Measurements from ENCODE around the gene WTAP.
"Not testable (repeated sequence)": the region's sequence is repeated elsewhere in the genome, so short reads cannot be mapped to it uniquely, and the experiment has no call there.

The WTAP gene

GRCh38 chr6:159729598-159730331, 2.5 kb downstream of the WTAP start:
- no peak for DNase-seq

DNA sequence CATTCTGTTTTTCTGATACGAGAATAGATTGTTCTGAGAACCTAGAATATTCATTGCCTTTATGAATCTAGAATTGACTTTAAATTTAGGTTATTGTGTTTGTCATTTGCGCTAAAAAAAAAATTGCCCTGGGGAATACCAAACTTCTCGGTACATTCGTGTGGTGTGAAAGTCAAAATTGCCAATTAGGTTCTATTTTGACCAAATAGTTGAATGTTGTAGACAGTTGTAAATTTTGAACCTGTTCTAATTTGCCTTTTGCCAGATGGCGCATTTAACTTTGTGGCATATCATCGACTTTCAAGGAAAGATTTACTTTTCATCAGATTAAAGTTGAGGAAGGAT, 3.0 kb downstream of the WTAP start:
- DNase-seq = no peak

DNA sequence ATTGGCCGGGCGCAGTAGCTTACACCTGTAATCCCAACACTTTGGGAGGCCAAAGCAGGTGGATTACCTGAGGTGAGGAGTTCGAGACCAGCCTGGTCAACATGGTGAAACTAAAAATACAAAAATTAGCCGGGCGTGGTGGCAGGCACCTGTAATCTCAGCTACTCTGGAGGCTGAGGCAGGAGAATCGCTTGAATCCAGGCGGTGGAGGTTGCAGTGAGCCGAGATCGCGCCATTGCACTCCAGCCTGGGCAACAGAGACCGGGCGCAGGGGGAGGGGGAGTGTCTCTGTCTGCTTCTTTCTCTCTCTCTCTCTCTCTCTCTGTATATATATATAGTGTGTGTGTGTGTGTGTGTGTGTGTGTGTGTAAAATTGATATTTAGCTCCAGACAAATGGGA, 5.2 kb downstream of the WTAP start:
- DNase-seq = not testable (repeated sequence)

- DNase-seq = not testable (repeated sequence)
Observed at GRCh38 chr6:159733395-159733794, 6.1 kb downstream of the WTAP start.

DNA sequence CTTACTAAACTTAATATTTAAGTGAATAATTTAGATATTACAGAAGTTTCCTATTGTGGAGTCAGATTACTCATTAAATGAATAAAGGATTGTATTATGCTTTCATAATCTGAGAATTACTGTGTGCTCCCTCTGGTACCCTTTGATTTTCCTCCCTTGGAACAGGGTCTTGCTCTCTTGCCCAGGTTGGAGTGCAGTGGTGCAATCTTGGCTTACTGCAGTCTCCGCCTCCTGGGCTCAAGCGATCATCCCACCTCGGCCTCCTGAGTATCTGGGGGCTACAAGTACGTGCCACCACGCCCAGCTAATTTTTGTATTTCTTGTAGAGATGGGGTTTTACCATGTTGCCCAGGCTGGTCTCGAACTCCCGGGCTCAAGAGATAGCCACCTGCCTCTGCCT, 9.6 kb downstream of the WTAP start:
- no peak for DNase-seq

DNA sequence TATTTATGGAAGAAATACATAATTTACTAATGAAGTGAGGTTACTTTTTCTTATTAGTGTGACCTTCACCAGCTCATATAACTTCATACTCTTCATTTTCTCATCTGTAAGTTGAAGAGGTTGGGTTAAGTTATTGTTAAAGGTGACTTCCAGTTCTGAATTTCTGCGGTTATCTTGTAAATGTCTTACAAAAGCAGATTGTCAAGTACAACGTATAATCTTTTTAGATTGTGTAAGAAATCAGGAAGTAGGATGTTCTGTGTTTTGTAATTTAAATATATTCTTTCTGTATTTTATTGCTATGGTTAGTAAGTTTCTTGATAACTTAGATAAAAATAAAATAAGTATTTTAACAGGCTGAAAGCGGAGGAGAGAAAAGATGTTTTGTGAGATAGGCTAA, 12.0 kb downstream of the WTAP start:
- no peak for DNase-seq

DNA sequence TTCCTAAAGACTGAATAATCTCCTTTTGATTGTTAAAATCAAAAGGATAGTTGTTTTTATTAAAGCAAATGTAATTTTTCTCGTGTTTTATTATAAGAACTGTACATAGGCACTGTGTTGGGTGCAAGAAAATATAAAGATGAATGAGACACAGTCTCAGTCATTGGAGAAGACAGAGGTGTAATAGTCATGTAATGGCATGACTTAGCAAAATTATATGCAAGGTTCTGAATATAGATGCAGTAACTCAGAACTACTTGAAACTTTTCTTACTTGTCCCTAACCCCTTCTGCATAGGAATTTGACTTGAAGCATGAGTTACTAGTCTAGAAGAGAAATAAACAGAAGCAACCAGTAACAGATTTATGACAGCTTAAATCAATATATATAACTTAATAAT, 14.9 kb downstream of the WTAP start:
- no peak for DNase-seq

DNA sequence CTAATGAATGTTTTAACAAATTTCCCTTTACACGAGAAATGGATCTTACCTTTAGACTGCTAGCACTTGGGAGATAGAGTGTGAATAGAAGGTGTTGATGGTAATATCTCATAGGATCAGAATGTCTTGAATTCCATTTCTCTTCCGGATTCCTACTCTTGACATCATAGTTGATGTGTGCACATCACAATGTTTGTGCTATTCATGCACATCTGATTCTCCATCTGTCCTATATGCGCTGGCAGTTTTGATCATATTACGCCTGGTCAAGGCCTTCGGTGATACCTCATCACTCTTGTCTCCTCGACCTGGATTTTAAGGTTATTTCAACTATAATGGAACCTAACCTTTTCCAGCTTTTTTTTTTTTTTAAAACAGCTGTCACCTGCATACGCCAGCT, 17.8 kb downstream of the WTAP start:
- DNase-seq = no peak

GRCh38 chr6:159746759-159747158, 19.5 kb downstream of the WTAP start:
- DNase-seq = no peak

DNA sequence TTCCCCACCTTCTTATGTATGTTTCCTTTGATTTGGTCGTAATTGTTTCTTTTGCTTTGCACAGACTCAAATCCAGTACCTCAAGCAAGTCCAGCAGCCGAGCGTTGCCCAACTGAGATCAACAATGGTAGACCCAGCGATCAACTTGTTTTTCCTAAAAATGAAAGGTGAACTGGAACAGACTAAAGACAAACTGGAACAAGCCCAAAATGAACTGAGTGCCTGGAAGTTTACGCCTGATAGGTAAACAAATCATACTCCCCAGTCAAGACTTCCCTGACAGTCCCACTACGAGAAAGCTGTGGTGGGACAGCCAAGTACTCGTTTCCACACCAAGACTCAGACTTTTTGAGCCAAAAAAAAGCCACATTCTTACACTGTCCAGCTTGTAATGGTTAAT, 20.8 kb downstream of the WTAP start:
- DNase-seq = not testable (repeated sequence)

- no peak for DNase-seq
Observed at GRCh38 chr6:159751448-159751847, 24.1 kb downstream of the WTAP start.

DNA sequence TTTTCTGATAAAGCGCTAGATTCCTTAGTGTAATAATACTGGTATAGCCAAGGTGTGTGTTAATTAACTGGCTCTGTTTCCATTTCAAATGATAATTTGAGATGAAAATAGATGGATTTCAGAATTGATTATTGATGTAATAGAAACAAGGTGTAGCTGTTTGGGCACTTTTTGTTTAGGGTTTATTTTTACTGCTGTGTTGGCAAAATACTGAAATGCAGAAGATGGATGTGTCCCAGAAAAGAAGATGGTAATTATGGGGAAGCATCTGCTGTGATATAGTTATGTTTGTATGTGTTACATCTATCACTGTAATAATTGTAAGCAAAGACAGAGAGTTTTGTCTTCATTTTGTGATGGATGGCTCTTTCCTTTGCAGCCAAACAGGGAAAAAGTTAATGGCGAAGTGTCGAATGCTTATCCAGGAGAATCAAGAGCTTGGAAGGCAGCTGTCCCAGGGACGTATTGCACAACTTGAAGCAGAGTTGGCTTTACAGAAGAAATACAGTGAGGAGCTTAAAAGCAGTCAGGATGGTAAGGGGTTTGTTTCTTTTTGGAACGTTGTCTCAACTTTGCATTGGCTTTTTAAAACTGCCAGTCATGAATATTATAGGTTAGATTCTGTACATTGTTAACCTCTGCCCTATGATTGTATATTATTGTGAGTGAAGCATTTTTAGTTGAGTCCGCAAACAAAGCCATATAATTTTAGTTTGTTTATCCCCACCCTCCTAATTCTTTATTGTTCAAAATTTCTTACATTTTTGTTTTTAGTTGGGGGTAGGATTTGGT, 26.0 kb downstream of the WTAP start:
- DNase-seq = no peak

DNA sequence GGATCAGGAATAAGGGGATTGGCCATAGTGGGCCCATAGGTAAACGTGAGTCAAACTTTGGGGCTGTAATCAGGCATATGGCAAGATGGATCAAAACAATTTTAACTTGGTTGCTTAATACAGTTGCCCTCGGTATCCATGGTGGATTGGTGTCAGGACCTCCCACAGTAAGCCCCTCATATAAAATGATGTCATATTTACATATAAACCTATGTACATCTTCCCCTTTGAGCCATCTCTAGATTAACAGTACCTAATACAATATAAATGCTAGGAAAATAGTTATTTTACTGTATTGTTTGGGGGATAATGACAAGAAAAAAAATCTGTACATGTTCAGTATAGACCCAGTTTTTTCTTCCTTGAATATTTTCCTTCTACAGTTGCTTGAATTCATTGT, 27.1 kb downstream of the WTAP start:
- DNase-seq = no peak

DNA sequence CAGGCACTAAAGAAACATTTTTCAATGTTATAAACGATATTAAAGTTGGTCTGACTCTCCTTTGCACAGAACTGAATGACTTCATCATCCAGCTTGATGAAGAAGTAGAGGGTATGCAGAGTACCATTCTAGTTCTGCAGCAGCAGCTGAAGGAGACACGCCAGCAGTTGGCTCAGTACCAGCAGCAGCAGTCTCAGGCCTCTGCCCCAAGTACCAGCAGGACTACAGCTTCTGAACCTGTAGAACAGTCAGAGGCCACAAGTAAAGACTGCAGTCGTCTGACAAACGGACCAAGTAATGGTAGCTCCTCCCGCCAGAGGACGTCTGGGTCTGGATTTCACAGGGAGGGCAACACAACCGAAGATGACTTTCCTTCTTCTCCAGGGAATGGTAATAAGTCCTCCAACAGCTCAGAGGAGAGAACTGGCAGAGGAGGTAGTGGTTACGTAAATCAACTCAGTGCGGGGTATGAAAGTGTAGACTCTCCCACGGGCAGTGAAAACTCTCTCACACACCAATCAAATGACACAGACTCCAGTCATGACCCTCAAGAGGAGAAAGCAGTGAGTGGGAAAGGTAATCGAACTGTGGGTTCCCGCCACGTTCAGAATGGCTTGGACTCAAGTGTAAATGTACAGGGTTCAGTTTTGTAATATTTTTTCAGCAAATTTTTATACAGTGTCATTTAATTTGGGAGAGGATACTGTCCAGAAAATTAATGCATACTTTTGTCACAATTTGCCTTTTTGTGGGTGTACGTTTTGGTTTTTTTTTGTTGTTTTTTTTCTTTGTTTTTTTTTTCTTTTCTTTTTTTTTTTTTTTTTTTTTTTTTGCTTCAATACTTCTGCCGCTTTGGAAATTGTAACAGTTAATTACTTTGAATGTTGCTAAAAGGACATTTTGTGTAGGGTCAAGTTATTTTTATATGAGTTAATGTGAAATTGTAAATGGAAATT, 27.9 kb downstream of the WTAP start:
- no peak for DNase-seq

GRCh38 chr6:159756508-159756907, 29.2 kb downstream of the WTAP start:
- DNase-seq = no peak

- no peak for DNase-seq
Observed at GRCh38 chr6:159758031-159759001, 31.0 kb downstream of the WTAP start.

DNA sequence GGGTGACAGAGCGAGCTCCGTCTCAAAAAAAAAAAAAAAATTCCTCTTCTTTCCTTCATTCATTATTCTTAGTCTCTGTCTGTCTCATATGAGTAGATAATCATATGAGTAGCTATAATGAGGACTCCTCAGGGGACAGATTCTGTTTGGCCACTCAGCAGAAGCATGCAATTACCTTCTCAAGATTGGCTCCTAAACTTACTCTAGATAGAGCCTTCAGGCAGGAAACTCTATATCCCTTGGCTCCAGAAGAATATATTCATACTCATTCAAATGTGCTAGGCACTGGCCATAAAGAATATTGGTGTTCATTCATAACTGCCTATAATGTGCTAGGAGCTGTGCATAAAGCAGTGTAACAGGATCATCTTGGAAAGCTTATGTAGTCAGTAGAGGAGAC, 32.3 kb downstream of the WTAP start:
- no peak for DNase-seq

GRCh38 chr6:159760602-159761057, 33.3 kb downstream of the WTAP start:
- no peak for DNase-seq

DNA sequence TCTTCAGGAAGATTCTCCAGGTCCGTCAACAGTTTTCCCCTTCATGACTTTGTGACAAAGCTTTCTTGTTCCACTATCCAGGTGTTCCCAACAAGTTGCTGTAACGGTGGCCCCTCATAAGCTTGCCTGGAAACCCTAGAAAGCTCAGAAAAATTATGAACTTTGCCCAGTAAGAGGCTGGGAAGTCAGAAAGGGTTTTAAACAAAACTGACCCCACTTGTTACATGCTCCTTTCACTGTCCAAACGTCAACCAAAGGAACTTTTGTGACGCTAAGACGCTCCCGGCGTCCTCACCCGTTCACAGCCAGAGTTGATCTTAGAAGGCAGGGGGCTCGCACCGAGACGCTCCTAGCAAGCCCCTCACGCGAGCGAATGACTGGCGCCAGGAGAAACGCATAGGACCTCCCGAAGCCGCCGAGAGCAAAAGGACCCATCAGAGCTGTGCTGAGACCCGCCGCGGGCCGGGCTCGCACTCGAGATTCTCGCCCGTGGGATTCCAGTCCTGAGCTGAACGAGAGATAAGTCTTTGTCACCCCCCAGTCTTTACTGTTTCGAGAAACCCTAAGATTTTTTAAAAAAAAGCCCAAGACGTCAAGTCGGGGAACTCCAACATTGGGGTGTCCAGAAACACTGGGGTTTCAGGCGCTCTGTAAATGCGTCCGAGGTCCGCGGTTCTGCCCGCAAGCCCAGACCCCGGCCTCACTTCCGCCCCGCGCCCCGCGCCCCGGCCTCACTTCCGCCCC, 34.0 kb downstream of the WTAP start:
- DNase-seq = no peak

GRCh38 chr6:159761873-159762680, 34.8 kb downstream of the WTAP start, which contains the start of gene ACAT2:
Gene ACAT2 (plus strand): TSS chr6:159762045. CDS start chr6:159762088, 43 bp downstream.
- DNase-seq = peak; percentile 86

Data from COR-L47 (cell line).